Measurements from ENCODE around the gene MTA1.

GRCh38 chr14:105389976-105390848 is 29.4 kb upstream of the MTA1 start:
- TF ChIP-seq CTCF (IDR thresholded peaks at IDR 0.05), result no peak
- TF ChIP-seq POLR2A (IDR thresholded peaks at IDR 0.05; ENCODE audit: low read depth), result no peak
